Keratinocyte (primary cell): ENCODE data around the gene MAGI2. TPM values are rescaled to one million over a fixed set of nuclear protein-coding genes. Genes with fewer than 3 reads are reported as not detected.

Experiments
- DNase-seq: peaks from one replicate; pipeline ENCODE4 v3.0.0-alpha.2; 2011; ENCODE audit warnings: low read depth, missing footprints, low spot score
- FAIRE-seq: peaks from 2 replicates; lab custom pipeline; 2011; peaks lifted over from hg19 to GRCh38; lab: Jason Lieb, UNC
- H2AFZ ChIP-seq: 2 replicates; pipeline ENCODE4 v1.6.0; 2012; ENCODE audit warnings: low read length, control low read depth, inconsistent platforms; ENCODE audit not compliant: control insufficient read depth
- H3K27ac ChIP-seq: 2 replicates; pipeline ENCODE4 v1.5.1; 2011; ENCODE audit warnings: low read length; ENCODE audit not compliant: control insufficient read depth, insufficient read depth
- H3K27me3 ChIP-seq: 3 replicates; pipeline ENCODE4 v1.6.0; 2011; ENCODE audit warnings: low read length; ENCODE audit not compliant: control insufficient read depth, insufficient read depth; ENCODE audit errors: extremely low read depth
- H3K36me3 ChIP-seq, 2 experiments: 2 replicates in 1 of 2; 3 replicates in 1 of 2; pipeline ENCODE4 v1.5.1; 2011; ENCODE audit warnings: low read length in 2 of 2, mild to moderate bottlenecking in 1 of 2; ENCODE audit not compliant: control insufficient read depth in 2 of 2, insufficient read depth in 2 of 2; ENCODE audit errors: extremely low read depth in 1 of 2
- H3K4me1 ChIP-seq: 3 replicates; pipeline ENCODE4 v1.5.1; 2011; ENCODE audit warnings: low read length; ENCODE audit not compliant: control insufficient read depth, insufficient read depth; ENCODE audit errors: extremely low read depth
- H3K4me2 ChIP-seq: 3 replicates; pipeline ENCODE4 v1.6.0; 2011; ENCODE audit warnings: low read depth, low read length; ENCODE audit not compliant: control insufficient read depth, insufficient read depth; ENCODE audit errors: extremely low read depth
- H3K4me3 ChIP-seq, 3 experiments: fragments of 200-600 bp in 1 of 3; sonication (generic) in 1 of 3; 2 replicates in 2 of 3; 3 replicates in 1 of 3; pipeline ENCODE4 v1.5.1; 2011 to 2016; ENCODE audit warnings: low read length in 3 of 3, mild to moderate bottlenecking in 3 of 3, control low read depth in 2 of 3, inconsistent platforms in 1 of 3, low read depth in 1 of 3, mixed read lengths in 1 of 3, mixed run types in 1 of 3, moderate library complexity in 1 of 3; ENCODE audit not compliant: control insufficient read depth in 2 of 3, insufficient read depth in 2 of 3; ENCODE audit errors: extremely low read depth in 1 of 3
- H3K79me2 ChIP-seq: 2 replicates; pipeline ENCODE4 v1.6.0; 2012; ENCODE audit warnings: low read length; ENCODE audit not compliant: control insufficient read depth, insufficient read depth
- H3K9ac ChIP-seq: 3 replicates; pipeline ENCODE4 v1.6.0; 2011; ENCODE audit warnings: low read length; ENCODE audit not compliant: control insufficient read depth, insufficient read depth; ENCODE audit errors: extremely low read depth
- H3K9me1 ChIP-seq: 3 replicates; pipeline ENCODE4 v1.6.0; 2011; ENCODE audit warnings: low read length; ENCODE audit not compliant: control insufficient read depth, insufficient read depth; ENCODE audit errors: extremely low read depth
- H3K9me3 ChIP-seq: 2 replicates; pipeline ENCODE4 v1.5.1; 2012; ENCODE audit warnings: low read depth, low read length; ENCODE audit not compliant: control insufficient read depth
- H4K20me1 ChIP-seq: 3 replicates; pipeline ENCODE4 v1.6.0; 2011; ENCODE audit warnings: low read length; ENCODE audit not compliant: control insufficient read depth, insufficient read depth; ENCODE audit errors: extremely low read depth
- CTCF ChIP-seq, 3 experiments: IDR thresholded peaks in 1 of 3; conservative IDR thresholded peaks in 1 of 3; optimal IDR thresholded peaks in 1 of 3; 2 replicates in 2 of 3; 3 replicates in 1 of 3; pipeline versions ENCODE3 to v1.5.1; 2011; ENCODE audit warnings: low read length in 3 of 3, mild to moderate bottlenecking in 3 of 3, moderate library complexity in 2 of 3, control low read depth in 1 of 3, inconsistent platforms in 1 of 3; ENCODE audit not compliant: insufficient read depth in 2 of 3; ENCODE audit errors: extremely low read depth in 1 of 3
- EZH2 ChIP-seq: IDR thresholded peaks from one replicate; pipeline ENCODE4 v1.6.1; 2012; ENCODE audit warnings: inconsistent platforms, mild to moderate bottlenecking, low read length, moderate library complexity
- dilution Hi-C: fragments of 300-500 bp; cut with MboI; formaldehyde crosslinking; loops from one replicate; pipeline ENCODE4 v1.7.0; 2020; ENCODE audit warnings: low sequenced_read_pairs; ENCODE audit not compliant: extremely low pct_ligation_motif_present
- polyA plus RNA-seq, 5 experiments: library from polyadenylated mRNA; depleted of rRNA in 3 of 5; stranded (reverse) in 3 of 5; stranded (forward) in 1 of 5; unstranded in 1 of 5; fragments of >200 nt; gene quantifications; 1 replicate in 1 of 5; 2 replicates in 3 of 5; 3 replicates in 1 of 5; pipeline versions ENCODE4 v1.2.1 to v1.2.3, GENCODE V29; 2011 to 2012; ENCODE audit warnings: missing spikeins in 2 of 5, low read depth in 1 of 5, low replicate concordance in 1 of 5

MAGI2 gene
- polyA plus RNA-seq, 1 donor (not counting 4 experiments of a cell fraction or from before 2014, with no cell fraction given), result 0.07 TPM

GRCh38 chr7:79009647-79010046 is 443.8 kb downstream of the MAGI2 start:
- Histone ChIP-seq H3K4me3 (no peak overlapping the region), H3K4me1 (no peaks in the 10 kb centered on the region), H3K79me2 (no peaks in the 10 kb centered on the region), H2AFZ (no peak overlapping the region), H3K9ac (no peak overlapping the region), H3K27me3 (no peaks in the 10 kb centered on the region), H3K9me1 (no peaks in the 10 kb centered on the region), H3K27ac (no peak overlapping the region), H3K9me3 (no peaks in the 10 kb centered on the region), H3K36me3 (no peaks in the 10 kb centered on the region), H3K4me2 (no peak overlapping the region), H4K20me1 (no peaks in the 10 kb centered on the region)
- dilution Hi-C loops, result no loop called here
- FAIRE-seq (no peak), DNase-seq (no peak)
- TF ChIP-seq EZH2 (no peak), CTCF (optimal IDR thresholded peaks at IDR 0.05 in 1 of 3, IDR thresholded peaks at IDR 0.05 in 1 of 3, conservative IDR thresholded peaks at IDR 0.05 in 1 of 3; ENCODE audit: extremely low read depth in 1 of 3, insufficient read depth in 2 of 3, low read length in 3 of 3) (no peak)

DNA sequence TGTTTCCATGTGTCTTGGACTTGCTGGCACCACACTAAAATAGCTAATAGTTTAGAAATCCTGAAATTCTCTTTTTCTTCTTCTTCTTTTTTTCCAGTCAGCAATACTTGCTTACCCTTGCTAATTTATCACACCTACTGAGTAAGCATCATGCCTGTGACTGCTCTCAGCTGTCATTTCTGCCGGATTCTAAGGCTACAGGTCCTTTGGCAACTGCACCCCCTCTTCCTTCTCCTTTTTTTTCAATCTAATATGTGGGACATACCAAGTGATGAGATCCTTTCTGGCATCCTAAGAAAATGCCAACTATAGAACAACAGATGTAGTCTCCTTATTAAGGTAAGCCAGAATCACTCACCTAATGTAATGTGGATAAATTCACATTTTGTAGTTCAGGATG is 444.7 kb downstream of the MAGI2 start:
- no peak for TF ChIP-seq CTCF (optimal IDR thresholded peaks at IDR 0.05 in 1 of 3, IDR thresholded peaks at IDR 0.05 in 1 of 3, conservative IDR thresholded peaks at IDR 0.05 in 1 of 3; ENCODE audit: extremely low read depth in 1 of 3, insufficient read depth in 2 of 3, low read length in 3 of 3)
- TF ChIP-seq EZH2, result no peak
- FAIRE-seq, result no peak
- Histone ChIP-seq H3K79me2 (no peaks in the 10 kb centered on the region), H3K4me2 (no peak overlapping the region), H4K20me1 (no peaks in the 10 kb centered on the region), H3K36me3 (no peaks in the 10 kb centered on the region), H2AFZ (no peak overlapping the region), H3K27ac (no peak overlapping the region), H3K27me3 (no peaks in the 10 kb centered on the region), H3K4me1 (no peaks in the 10 kb centered on the region), H3K9ac (no peak overlapping the region), H3K9me1 (no peaks in the 10 kb centered on the region), H3K4me3 (no peak overlapping the region), H3K9me3 (no peaks in the 10 kb centered on the region)
- DNase-seq, result no peak
- dilution Hi-C loops, result no loop called here
